Measurements from ENCODE around the gene RSPO3.

DNA sequence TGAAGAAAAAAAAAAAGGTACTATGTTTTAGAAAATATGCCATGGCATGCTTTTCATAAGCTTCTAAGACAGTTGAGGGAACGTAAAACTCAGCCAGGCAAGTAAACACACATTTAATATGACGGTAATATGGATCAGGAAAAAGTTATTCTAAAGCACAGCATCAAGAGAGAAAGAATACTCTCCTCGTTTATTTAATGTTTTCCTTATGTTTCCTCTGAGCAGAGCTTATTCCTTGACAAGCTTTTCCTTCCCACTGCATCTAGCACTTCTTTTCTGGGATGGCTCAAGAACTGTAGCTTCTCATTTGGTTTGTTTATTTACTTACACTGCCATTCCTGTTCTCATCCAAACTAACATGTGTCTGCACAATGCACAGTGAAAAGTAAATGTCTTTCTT is 2.7 kb upstream of the RSPO3 start:
- TF ChIP-seq JUND (IDR thresholded peaks at IDR 0.05) (no peak), SP1 (IDR thresholded peaks at IDR 0.05; ENCODE audit: low read depth) (no peak), POLR2AphosphoS5 (IDR thresholded peaks at IDR 0.05; ENCODE audit: low read depth, low read length) (no peak), POLR2A (IDR thresholded peaks at IDR 0.05; ENCODE audit: borderline replicate concordance, extremely low read depth, insufficient read depth, insufficient read length) (no peak), CEBPB (IDR thresholded peaks at IDR 0.05; ENCODE audit: low read depth) (no peak), TCF7L2 (IDR thresholded peaks at IDR 0.05; ENCODE audit: borderline replicate concordance, extremely low read depth, insufficient read depth, insufficient read length) (no peak), EZH2phosphoT487 (IDR thresholded peaks at IDR 0.05; ENCODE audit: borderline replicate concordance) (no peak), EZH2 (IDR thresholded peaks at IDR 0.05) (no peak)
- TF ChIP-seq, protein P1, sequence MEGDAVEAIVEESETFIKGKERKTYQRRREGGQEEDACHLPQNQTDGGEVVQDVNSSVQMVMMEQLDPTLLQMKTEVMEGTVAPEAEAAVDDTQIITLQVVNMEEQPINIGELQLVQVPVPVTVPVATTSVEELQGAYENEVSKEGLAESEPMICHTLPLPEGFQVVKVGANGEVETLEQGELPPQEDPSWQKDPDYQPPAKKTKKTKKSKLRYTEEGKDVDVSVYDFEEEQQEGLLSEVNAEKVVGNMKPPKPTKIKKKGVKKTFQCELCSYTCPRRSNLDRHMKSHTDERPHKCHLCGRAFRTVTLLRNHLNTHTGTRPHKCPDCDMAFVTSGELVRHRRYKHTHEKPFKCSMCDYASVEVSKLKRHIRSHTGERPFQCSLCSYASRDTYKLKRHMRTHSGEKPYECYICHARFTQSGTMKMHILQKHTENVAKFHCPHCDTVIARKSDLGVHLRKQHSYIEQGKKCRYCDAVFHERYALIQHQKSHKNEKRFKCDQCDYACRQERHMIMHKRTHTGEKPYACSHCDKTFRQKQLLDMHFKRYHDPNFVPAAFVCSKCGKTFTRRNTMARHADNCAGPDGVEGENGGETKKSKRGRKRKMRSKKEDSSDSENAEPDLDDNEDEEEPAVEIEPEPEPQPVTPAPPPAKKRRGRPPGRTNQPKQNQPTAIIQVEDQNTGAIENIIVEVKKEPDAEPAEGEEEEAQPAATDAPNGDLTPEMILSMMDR (IDR thresholded peaks at IDR 0.05 in 2 of 3, conservative IDR thresholded peaks at IDR 0.05 in 1 of 3; ENCODE audit: borderline replicate concordance in 1 of 3, insufficient read depth in 1 of 3, low read depth in 2 of 3, low read length in 2 of 3), result no peak
- TF ChIP-seq, protein P2, sequence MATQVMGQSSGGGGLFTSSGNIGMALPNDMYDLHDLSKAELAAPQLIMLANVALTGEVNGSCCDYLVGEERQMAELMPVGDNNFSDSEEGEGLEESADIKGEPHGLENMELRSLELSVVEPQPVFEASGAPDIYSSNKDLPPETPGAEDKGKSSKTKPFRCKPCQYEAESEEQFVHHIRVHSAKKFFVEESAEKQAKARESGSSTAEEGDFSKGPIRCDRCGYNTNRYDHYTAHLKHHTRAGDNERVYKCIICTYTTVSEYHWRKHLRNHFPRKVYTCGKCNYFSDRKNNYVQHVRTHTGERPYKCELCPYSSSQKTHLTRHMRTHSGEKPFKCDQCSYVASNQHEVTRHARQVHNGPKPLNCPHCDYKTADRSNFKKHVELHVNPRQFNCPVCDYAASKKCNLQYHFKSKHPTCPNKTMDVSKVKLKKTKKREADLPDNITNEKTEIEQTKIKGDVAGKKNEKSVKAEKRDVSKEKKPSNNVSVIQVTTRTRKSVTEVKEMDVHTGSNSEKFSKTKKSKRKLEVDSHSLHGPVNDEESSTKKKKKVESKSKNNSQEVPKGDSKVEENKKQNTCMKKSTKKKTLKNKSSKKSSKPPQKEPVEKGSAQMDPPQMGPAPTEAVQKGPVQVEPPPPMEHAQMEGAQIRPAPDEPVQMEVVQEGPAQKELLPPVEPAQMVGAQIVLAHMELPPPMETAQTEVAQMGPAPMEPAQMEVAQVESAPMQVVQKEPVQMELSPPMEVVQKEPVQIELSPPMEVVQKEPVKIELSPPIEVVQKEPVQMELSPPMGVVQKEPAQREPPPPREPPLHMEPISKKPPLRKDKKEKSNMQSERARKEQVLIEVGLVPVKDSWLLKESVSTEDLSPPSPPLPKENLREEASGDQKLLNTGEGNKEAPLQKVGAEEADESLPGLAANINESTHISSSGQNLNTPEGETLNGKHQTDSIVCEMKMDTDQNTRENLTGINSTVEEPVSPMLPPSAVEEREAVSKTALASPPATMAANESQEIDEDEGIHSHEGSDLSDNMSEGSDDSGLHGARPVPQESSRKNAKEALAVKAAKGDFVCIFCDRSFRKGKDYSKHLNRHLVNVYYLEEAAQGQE (IDR thresholded peaks at IDR 0.05; ENCODE audit: low read depth), result no peak
